ENCODE measurements around the gene ALKBH4.
"Not testable (repeated sequence)": the region's sequence is repeated elsewhere in the genome, so short reads cannot be mapped to it uniquely, and the experiment has no call there.

The ALKBH4 gene

DNA sequence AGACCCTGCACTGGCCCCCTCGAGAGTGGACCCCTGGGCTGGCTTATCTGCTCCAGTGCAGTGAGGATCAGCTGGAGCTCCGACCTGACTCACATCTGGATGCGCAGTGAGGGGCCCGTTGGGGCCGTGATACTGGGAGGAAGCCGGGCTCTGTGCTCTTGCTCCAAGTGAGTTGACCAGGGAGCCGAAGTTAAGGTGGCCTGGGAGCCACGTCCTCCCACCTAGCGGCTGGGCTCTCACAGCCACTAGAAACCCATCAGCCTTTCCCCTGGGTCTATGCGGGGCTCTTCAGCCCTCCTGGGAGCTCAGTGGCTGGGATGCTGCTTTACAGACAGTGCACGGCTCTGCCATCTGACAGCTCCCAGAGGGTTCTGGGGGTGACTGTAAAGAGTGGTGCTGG, 9.1 kb downstream of the ALKBH4 start:
- no peak for DNase-seq (ENCODE audit: low spot score)

DNA sequence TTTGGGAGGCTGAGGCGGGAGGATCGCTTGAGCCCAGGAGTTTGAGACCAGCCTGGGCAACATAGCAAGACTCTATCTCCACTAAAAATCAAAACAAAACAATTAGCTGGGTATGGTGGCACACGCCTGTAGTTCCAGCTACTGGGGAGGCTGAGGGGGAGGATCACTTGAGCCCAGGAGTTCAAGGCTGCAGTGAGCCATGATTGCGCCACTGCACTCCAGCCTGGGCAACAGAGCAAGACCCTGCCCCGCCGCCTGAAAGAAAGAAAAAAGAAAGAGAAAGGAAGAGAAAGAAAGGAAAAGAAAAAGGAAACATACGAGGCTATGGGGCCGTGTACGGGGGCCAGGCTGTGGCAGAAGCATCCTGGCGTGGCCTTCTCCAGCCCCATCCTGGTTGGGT, 9.7 kb downstream of the ALKBH4 start:
- not testable (repeated sequence) for DNase-seq (ENCODE audit: low spot score)

DNA sequence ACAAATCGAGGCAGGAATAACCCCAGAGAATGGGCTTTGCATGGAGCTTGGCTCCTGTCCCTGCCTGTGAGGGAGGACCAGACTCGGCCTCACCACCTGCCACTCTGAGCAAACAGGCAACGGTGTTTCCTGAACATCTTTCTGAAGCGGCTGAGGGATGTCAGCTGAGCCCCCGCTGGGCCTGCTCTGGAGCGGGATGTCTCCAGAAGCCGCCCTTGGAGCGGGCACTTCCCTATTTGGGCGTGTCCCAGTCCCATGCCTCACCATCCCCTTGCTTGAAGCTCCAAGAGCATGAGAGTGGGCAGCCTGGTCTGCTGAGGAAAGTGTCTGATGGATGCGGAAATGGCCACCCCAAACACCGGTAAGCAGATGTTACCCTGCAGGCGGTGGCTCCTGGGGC, 10.2 kb downstream of the ALKBH4 start:
- no peak for DNase-seq (ENCODE audit: low spot score)

DNA sequence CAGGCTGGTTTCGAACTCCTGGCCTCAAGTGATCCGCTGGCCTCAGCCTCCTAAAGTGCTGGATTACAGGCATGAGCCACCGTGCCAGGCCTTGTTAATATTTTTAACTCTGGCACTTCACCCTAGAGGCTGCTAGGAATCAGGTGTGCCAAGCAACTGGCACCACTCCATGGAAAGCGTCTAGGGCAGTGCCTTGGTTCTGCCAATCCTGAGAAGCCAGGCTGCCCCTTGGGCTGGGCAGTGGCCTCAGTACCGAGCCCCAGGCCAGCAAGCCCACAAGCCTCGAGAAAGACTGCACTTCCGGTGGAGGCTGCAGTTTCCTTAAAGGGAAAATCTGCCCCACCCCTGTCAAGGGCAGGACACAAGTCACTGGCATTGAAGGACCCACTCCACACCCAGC, 11.3 kb downstream of the ALKBH4 start:
- no peak for DNase-seq (ENCODE audit: low spot score)

DNA sequence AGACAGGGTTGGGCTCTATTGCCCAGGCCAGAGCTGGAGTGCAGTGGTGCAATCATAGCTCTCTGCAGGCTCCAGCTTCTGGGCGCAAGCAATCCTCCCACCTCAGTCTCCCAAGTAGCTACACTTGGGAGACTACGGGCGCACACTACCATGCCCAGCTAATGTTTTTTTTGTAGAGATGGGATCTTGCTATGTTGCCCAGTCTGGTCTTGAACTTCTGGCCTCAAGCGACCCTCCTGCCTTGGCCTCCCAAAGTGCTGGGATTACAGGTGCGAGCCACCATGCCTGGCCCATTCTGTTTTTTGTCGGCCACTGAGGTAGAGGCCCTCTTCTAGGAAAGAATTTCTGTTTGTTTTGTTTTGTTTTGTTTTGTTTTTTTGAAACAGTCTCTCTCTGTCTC, 12.2 kb downstream of the ALKBH4 start:
- no peak for DNase-seq (ENCODE audit: low spot score)

DNA sequence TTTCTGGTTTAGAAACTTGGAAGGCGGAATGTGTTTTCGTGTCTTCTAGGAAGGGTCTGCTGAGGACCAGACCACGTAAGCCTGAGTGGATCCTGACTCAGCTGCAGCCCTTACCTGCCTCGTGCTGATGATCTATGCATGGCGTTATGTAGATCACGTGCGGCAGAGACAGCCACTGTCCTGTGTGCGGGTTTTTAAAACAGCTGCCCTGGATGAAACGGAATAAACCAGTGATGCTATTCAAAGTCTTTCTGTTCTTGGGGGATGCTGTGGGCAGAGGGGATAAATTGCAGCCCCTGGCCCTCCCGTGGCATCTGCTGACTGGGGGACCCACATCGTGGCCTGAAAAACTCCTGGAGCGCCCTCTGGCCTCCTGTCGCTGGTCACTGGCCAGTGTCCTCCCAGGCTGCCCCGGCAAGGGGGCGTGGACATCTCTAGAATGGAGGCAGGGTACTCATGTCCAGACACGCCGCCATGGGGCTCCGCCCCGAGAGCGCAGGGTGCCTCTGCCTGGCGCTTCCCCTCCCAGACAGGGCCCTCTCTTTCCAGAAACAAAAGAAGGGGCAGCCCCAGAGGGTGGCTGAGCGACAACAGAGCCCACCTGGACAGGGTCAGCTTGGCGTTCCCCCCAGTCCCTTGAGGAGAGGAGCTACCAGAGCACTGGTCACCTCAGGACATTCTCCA, 13.2 kb downstream of the ALKBH4 start:
- DNase-seq (ENCODE audit: low spot score) = peak; percentile 42

DNA sequence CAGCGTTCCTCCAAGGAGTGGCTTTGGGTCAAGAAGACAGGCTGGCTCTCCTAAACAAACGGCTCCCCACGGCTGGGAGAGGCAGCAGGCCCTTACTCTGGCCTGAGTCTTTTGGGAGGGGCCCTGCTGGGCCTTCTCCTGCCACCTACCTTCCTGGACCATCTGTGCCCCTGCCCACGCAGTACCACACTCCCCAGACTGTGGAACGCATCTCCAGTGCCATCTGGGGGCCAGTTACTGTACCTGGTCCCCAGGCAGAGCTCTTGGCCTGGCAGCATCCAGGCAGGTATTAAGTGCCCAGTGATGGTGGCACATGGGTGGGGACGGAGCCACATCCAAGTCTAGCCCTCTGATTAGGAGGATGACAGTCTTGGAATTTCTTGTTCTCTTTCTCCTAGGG, 14.4 kb downstream of the ALKBH4 start:
- no peak for DNase-seq (ENCODE audit: low spot score)

DNA sequence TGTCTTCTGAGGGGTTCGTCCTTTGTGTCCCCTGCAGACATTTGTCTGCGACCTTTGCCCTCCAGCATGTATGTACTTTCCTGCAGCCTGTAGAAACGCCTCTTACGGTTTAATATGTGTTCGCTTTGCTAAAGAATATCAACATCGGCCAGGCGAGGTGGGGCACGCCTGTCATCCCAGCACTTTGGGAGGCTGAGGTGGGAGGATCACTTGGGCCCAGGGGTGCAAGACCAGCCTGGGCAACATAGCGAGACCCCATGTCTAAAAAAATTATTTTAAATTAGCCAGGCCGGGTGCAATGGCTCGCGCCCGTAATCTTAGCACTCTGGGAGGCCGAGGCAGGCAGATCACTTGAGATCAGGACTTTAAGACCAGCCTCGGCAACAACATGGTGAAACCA, 15.5 kb downstream of the ALKBH4 start:
- DNase-seq (ENCODE audit: low spot score) = no peak

DNA sequence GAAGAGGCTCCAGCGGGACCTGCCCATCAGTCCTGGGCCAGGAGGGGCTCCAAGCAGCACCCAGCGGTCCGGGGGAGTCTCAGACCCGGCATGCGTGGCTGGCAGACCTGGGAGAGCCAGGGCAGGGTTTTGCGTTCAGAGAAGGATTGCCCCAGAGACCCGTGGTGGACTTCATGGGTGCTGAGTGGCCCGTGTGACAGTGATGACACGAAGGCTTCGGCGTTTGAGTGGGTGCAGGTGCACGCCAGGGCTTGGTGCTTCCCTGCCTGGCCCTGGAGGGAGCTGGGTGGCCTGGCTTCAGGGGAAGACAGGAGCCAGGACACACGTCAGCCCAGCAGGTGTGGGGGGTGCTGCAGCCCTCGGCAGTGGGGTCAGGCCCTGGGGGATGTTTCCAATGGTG, 17.4 kb downstream of the ALKBH4 start:
- DNase-seq (ENCODE audit: low spot score) = no peak

DNA sequence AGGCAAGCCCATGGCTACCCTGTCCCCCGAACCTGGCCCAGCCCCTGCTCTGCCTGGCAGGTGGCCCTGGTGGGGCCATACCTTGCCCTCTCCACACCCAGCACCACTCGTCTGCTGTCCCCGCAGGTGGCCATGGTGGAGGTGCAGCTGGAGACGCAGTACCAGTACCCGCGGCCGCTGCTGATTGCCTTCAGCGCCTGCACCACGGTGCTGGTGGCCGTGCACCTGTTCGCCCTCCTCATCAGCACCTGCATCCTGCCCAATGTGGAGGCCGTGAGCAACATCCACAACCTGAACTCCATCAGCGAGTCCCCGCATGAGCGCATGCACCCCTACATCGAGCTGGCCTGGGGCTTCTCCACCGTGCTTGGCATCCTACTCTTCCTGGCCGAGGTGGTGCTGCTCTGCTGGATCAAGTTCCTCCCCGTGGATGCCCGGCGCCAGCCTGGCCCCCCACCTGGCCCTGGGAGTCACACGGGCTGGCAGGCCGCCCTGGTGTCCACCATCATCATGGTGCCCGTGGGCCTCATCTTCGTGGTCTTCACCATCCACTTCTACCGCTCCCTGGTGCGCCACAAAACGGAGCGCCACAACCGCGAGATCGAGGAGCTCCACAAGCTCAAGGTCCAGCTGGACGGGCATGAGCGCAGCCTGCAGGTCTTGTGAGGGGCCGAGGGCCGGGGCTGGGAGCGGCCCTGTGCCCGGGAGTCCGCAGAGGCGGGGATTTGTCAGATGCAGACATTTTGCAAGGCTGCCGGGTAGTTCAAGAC, 18.1 kb downstream of the ALKBH4 start:
- DNase-seq (ENCODE audit: low spot score) = no peak

DNA sequence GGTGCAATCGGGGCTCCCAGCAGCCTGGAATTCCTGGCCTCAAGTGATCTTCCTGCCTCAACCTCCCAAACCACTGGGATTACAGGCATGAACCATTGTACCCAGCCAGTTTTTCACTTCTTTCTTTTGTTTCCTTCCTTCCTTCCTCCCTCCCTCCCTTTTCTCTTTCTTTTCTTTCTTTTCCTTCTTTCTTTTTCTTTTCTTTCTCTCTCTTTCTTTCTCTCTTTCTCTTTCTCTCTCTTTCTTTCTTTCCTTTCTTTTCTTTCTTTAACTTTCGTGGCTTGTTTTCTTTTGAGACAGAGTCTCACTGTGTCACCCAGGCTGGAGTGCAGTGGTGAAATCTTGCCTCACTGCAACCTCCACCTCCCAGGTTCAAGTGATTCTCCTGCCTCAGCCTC, 19.0 kb downstream of the ALKBH4 start:
- DNase-seq (ENCODE audit: low spot score) = no peak

DNA sequence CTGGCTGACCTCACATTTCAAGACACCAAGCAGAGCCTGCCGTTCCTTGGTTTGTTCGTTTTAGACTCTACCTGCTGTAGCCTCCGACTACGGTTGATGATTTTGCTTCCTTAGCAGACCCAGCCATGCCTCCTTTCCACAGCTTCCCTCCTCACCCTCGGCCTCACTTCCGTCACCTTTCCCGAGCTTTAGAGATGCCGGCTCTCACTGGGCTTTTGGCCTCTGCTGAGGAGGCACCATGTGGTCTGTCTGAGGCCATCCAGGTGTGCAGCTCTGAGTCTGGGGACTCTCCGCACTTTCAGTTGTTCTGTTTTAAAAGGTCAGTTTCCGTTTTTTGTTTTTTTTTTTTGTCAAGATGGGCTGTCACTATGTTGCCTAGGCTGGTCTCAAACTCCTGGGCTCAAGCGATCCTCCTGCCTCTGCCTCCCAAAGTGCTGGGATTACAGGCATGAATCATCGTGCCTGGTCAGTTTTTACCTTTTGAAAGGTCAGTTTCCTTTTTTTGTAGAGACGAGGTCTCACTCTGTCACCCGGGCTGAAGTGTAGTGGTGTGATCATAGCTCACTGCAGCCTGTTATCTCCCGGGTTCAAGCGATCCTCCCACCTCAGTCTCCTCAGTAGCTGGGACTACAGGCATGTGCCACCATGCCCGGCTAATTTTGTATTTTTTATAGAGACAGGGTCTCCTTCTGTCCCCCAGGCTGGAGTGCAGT, 19.5 kb downstream of the ALKBH4 start:
- DNase-seq (ENCODE audit: low spot score) = no peak

DNA sequence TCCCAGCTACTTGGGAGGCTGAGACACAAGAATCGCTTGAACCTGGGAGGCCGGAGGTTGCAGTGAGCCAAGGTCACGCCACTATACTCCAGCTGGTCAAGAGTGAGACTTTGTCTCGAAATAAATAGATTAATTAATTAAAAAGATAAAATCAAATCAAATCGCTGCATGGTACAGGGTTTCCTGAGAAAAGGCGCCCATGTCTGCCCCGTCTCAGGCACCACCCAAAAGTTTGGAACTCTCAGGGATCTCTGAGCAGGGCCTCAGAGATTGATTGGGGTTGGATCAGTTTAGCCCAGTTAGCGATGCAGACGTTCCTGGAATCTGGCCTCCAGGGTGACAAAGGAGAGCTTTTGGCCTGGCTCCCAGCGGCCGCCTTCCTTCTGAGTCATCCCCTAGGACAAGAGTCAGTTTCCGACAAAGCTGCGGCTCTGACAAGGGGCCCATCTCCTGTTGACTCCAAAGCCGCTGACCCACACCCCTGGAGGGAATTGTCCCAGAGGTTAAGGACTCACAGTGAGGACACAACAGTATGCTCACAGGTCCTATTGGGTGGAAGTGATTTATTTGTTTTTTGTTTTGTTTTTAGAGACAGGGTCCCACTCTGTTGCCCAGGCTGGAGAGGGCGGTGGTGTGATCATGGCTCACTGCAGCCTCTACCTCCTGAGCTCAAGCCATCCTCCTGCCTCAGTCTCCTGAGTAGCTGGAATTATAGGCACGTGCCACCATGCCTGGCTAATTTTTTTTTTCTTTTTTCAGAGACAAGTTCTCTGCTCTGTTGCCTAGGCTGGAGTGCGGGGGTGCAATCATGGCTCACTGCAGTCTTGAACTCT, 24.5 kb downstream of the ALKBH4 start:
- peak; percentile 85 for DNase-seq (ENCODE audit: low spot score)

DNA sequence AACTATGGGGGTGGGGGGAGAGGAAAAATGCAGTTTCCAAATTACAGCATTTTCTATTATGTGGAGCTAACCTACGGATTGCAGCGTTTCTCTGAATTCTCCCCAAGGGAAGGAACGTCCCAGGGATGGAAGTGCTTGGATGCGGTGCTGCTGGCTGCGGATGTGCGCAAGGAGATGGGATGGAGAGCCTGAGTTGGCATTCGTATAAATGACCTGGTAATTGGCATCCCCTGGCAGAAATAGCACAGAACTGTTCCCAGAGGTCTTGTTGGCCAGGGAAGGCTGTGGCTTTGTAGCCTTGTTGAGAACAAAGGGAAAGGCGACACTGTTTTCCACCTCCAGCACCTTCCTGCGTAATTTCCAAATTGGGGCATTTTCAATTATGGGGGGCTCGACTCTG, 28.5 kb downstream of the ALKBH4 start:
- no peak for DNase-seq (ENCODE audit: low spot score)

DNA sequence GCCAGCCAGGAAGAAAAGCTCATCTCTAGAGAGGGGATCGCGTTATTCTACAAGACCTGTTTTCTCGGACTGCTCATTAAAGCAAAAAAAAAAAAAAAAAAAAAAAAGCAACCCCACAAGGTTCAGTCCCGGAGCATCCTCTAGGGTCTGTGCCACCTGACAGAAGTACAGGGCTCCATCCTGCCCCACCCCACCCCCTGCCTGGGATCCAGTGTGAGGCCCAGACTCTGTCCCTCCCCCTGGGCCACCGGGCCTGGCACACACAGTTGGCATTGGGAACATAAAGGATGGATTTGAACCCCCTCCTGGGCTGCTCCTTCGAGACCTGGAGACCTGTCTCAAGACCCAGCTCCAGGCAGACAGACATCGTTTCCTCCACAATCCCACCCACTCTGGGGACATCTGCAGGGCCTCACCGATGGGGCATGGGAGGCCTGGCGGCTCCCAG, 30.6 kb downstream of the ALKBH4 start:
- no peak for DNase-seq (ENCODE audit: low spot score)

DNA sequence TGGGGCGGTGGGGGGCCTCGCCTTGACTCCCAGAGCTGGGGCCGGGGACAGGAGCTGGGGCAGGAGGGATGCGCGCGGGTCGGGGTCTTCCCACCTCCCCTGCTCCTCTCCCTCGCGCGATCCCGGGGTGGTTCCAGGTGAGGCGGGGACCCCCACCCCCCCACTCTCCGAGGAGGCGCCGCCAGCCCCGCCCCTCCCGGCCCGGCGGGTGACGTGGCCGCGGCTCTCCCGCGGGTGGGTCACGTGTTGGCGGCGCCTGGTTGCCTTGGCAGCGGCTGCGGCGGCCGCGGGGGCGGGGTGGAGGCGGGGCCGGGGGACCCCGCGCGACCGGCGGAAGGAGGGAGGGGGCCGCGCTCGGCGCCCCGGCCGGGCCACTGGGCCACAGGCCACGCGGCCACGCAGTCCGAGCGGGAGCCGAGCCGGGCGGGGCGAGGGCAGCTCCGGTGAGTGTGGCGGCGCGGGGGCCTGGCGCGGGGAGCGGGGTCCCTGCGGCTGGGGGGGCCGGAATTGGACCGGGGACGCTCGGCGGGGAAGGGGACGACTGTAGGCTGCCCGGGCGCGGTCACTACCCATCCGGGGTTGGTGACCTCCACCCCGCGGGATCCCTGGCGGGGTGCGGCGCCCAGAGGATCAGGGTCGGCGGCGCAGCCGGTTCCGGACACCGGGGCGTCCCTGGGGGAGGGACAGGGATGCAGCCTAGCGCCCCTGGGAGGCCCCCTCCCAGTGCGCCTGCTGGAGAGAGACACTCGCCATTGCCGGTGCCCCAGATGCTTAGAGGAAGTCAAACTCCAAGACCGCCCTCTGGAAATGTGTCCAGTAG, 31.2 kb downstream of the ALKBH4 start, which contains the start of gene ORAI2:
ORAI2 (plus strand) TSS at position 357 of the 820 bp plus-strand sequence. CDS start 5,382 bp downstream, outside the sequence.
- DNase-seq (ENCODE audit: low spot score) = peak; percentile 75

DNA sequence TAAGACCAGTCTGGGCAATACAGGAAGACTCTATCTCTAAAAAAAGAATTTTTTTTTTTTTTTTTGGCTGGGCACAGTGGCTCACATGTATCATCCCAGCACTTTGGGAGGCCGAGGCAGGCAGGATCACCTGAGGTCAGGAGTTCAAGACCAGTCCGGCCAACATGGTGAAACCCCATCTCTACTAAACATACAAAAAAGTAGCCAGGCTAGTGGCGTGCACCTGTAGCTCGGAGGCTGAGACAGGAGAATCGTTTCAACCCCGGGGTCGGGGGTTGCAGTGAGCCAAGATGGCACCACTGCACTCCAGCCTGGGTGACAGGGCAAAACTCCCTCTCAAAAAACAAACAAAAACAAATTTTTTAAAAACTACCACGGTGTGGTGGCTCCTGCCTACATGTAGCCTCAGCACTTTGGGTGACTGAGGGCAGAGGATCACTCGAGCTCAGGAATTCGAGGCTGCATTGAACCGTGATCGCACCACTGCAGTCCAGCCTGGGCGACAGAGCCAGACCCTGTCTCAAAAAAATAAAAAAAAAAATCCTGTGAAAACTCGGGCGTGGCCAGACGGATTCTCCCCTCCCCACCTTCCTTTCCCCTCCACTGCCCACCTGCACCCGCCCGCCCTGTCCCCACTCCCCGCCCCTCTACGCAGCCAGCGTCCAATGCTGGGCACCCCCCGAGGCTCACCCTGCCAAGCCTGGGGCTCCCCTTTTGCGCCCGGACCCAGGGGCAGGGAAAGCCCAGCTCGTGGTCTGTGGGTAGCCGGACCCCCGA, 32.0 kb downstream of the ALKBH4 start:
- peak; percentile 40 for DNase-seq (ENCODE audit: low spot score)

DNA sequence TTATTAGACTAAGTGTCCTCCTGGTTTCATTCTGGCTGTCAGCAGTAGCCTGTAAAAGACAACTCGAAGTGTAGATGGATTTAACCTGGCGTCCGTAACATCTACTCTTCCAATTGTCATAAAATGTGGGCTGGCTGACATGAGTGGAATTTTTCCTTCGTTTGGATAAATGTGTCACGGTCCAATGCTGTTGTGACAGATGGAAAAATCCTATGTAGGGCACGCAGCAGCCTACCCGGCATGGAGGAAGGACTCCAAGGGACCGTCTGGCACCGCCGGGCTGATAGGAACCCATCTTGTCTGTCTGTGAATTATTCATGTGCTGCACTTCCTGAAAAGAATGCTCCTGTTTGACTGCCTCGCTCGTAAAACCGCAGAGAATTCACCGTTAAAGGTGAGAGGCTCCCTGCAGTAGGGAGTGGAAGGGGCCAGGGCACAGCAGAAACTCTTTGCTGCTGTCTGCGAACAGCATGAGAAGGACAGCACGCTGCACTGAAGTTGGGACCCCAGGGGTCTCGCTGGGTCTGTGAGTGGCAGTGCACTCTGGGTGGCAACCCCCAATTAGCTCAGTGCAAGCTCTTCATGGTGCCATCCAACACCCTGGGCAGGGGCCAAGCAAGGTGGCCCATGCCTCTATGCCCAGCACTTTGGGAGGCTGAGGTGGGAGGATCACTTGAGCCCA, 32.9 kb downstream of the ALKBH4 start:
- DNase-seq (ENCODE audit: low spot score) = peak; percentile 85

DNA sequence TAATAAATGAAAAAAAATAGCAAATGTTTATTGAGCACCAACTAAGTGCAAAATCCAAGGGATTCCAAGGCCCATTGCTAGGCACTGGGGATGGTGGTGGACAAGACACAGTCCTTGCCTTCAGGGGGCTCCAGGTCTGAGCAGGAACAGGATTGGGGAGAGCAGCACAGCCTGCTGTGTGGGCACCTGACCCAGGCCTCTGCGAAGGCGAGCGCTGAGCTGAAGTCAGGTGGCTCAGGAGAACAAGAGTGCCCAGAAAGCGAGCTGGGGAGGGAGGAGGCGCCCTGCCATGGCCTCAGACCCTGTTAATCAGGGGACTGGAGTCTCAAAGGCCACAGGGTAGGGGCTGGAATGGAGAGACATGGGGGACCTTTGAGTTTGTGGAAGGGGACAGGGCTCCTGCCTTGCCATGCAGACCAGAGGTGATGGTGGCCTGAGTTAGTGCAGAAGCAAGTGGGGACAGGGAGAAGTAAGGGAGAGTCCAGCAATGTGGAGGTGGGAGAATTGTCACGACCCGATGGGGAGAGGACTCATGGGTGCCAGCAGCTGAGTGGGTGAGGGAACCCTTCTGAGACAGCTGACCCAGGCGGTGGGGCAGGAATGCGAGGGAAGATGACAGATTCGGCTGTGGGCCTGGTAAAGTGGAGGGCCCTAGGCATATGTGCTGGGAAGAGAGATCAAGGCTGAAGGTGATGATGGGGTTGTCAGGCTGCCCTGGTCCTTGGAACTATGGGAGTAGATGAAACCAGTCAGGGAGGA, 35.3 kb downstream of the ALKBH4 start:
- no peak for DNase-seq (ENCODE audit: low spot score)

Data from kidney tubule cell (primary cell).